ENCODE results near the gene IRF9. TPM values are rescaled to one million over a fixed set of nuclear protein-coding genes. Genes with fewer than 3 reads are reported as not detected.

The IRF9 gene
- total RNA-seq, 1 experiment from 2014 or later: 15.6 TPM

DNA sequence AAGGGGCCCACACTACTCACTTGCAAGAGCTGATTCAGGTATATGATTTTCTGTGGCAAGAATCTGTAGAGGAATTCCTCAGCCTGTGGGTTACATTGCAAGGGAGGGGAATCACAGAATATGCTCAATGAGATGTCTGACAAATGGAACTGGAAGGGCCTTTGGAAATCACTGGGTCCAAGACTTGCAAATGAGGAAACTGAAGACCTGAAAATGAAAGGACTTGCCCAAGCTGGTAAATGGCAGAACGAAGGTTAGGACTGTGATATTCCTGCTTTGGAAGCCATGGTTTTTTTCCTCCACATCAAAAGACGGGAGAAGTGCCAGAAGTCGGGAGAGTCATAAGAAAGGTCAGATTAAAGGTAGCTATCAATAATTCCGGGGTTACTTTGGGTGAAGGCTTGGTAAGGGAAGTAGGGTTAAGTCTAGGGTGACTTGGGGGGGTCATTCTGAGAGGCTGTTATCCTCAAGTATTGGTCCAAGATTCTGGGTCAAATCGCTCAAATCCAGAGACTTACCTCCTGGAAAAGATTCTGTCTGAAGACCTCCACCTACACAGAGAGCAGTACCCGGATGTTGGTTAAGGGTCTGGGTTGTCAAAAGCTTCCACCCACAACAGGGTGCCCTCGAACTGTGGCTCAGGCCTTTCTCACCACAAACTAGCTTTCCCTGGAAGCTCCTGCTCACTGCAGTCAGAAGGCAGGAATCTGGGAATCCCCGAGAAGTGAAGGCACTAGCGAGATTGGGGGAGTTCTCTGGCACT is 15.2 kb upstream of the IRF9 start:
- peak overlapping the region; percentile 99 for H3K4me3 Mint-ChIP-seq
- H3K36me3 Mint-ChIP-seq: peaks cover 35% of the 10 kb centered on the region
- TF ChIP-seq PREB (CRISPR knock-in tag; IDR thresholded peaks at IDR 0.05; ENCODE audit: borderline replicate concordance) (0 out of 2 replicates have a peak, but pooled peaks have one; percentile 29), PRRX2 (CRISPR knock-in tag; IDR thresholded peaks at IDR 0.05) (no peak), NR2C2 (CRISPR knock-in tag; IDR thresholded peaks at IDR 0.05) (no peak), MAX (CRISPR knock-in tag; IDR thresholded peaks at IDR 0.05) (no peak), SOX15 (CRISPR knock-in tag; IDR thresholded peaks at IDR 0.05) (no peak), SP1 (CRISPR knock-in tag; conservative IDR thresholded peaks at IDR 0.05) (no peak), ZNF532 (CRISPR knock-in tag; IDR thresholded peaks at IDR 0.05; ENCODE audit: borderline replicate concordance) (no peak)
- no peaks in the 10 kb centered on the region for H3K27me3 Mint-ChIP-seq (ENCODE audit: low read depth)
- ChIA-PET CTCF (interaction anchor here (1.0 to 4.1 kb wide), 11 partner anchors 10 to 286 kb away, joined by 3 to 55 read pairs (median 7); partner anchors contain the start of genes DCAF11, DHRS1, IRF9 and MDP1), POLR2A (interaction anchor here (0.6 to 3.3 kb wide), 8 partner anchors 9 to 96 kb away, joined by 3 to 24 read pairs (median 8); partner anchors contain the start of genes DCAF11, IRF9, MDP1 and NRL)
- DNase-seq (ENCODE audit: low spot score): no peak
- no peak for ATAC-seq
- no peaks in the 10 kb centered on the region for H3K9me3 Mint-ChIP-seq
- H3K27ac Mint-ChIP-seq: peak overlapping the region; percentile 65
- H3K4me1 Mint-ChIP-seq: peaks cover 24% of the 10 kb centered on the region

DNA sequence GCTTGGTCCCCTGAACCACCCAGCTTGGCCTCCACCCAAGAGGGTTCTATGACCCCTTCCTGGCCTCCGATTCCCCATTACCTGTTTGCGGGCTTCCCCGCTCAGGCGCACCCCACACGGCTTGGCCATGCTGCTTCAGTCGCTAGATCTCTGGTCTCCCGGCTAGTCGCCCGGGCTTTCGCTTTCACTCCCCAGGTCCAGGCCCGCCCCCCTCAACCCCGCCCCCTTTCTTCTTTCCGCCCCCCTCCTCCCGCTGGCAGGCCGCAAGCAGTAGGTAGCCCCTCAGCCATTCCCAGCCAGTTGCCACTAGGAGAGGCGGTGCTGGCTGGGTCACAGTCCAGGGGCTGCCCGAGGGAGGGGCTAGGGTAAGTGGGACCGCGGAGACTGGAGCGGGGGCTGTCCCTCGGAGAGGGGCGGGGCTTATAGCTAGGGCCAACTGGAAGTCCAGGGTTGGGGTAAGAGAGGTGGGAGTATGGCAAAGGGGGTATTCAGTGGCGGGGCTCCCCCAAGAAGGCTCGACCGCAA is 14.6 kb upstream of the IRF9 start, which contains the start of gene PSME2:
TSS of gene PSME2 (minus strand) at position 158 of the 525 bp plus-strand sequence. CDS start at position 129, 29 bp downstream.
- H3K4me1 Mint-ChIP-seq: peaks cover 24% of the 10 kb centered on the region
- TF ChIP-seq HMGXB4 (CRISPR knock-in tag; IDR thresholded peaks at IDR 0.05) (0 out of 2 replicates have a peak, but pooled peaks have one; percentile 15), ZNF121 (CRISPR knock-in tag; IDR thresholded peaks at IDR 0.05) (no peak), CREB1 (CRISPR knock-in tag; IDR thresholded peaks at IDR 0.05) (0 out of 2 replicates have a peak, but pooled peaks have one; percentile 20), MAX (CRISPR knock-in tag; IDR thresholded peaks at IDR 0.05) (0 out of 2 replicates have a peak, but pooled peaks have one; percentile 9), GABPB1 (CRISPR knock-in tag; IDR thresholded peaks at IDR 0.05) (peak; percentile 69), RORB (CRISPR knock-in tag; IDR thresholded peaks at IDR 0.05) (no peak), CBFB (CRISPR knock-in tag; IDR thresholded peaks at IDR 0.05; ENCODE audit: low read depth) (0 out of 2 replicates have a peak, but pooled peaks have one; percentile 51), JAZF1 (CRISPR knock-in tag; IDR thresholded peaks at IDR 0.05) (no peak), ETV6 (CRISPR knock-in tag; IDR thresholded peaks at IDR 0.05) (0 out of 2 replicates have a peak, but pooled peaks have one; percentile 44), SP1 (CRISPR knock-in tag; conservative IDR thresholded peaks at IDR 0.05) (peak; percentile 56), PRDM15 (CRISPR knock-in tag; IDR thresholded peaks at IDR 0.05) (peak; percentile 94)
- no peaks in the 10 kb centered on the region for H3K9me3 Mint-ChIP-seq
- ATAC-seq (peak; percentile 87), DNase-seq (ENCODE audit: low spot score) (peak; percentile 99)
- CTCF ChIA-PET: interaction anchor here (0.5 to 4.1 kb wide), 20 partner anchors 10 to 285 kb away, joined by 3 to 55 read pairs (median 4); partner anchors contain the start of genes DCAF11, DHRS1, IPO4 and IRF9
- H3K27me3 Mint-ChIP-seq (ENCODE audit: low read depth): no peaks in the 10 kb centered on the region
- peak within 1 kb of the TSS; percentile 99 for H3K4me3 Mint-ChIP-seq
- peaks cover 39% of the 10 kb centered on the region for H3K36me3 Mint-ChIP-seq
- POLR2A ChIA-PET: interaction anchor here (0.6 to 3.3 kb wide), 13 partner anchors 10 to 96 kb away, joined by 3 to 24 read pairs (median 6); partner anchors contain the start of genes CHMP4A, DCAF11, IRF9 and MDP1
- peak within 1 kb of the TSS; percentile 98 for H3K27ac Mint-ChIP-seq

All from WTC11 (cell line).